Activated naive CD4-positive, alpha-beta T cell treated with anti-CD3 and anti-CD28 coated beads for 36 hours (primary cell): ENCODE measurements around the gene LZTS3. TPM values are rescaled to one million over a fixed set of nuclear protein-coding genes. Genes with fewer than 3 reads are reported as not detected.
"Not testable (repeated sequence)": the region's sequence is repeated elsewhere in the genome, so short reads cannot be mapped to it uniquely, and the experiment has no call there.

Experiments
- CTCF ChIA-PET: fragments of 350-600 bp; sonication (Branson Sonifier 250); formaldehyde crosslinking; loops from one replicate; lab custom pipeline; 2021; ENCODE audit warnings: antibody characterized with exemption; lab: Charles Lee
- DNase-seq: peaks from one replicate; pipeline ENCODE4 v3.0.0-alpha.2; 2020
- H3K27ac Mint-ChIP-seq: one replicate; pipeline ENCODE4 v1.8.0; 2021; ENCODE audit warnings: mild to moderate bottlenecking, mixed read lengths
- H3K27me3 Mint-ChIP-seq: one replicate; pipeline ENCODE4 v1.8.0; 2021; ENCODE audit warnings: low read depth, mixed read lengths
- H3K36me3 Mint-ChIP-seq: one replicate; pipeline ENCODE4 v1.8.0; 2021; ENCODE audit warnings: low read depth, mixed read lengths
- H3K4me1 Mint-ChIP-seq: one replicate; pipeline ENCODE4 v1.8.0; 2021; ENCODE audit warnings: low read depth, mixed read lengths
- H3K4me3 Mint-ChIP-seq: one replicate; pipeline ENCODE4 v1.8.0; 2021; ENCODE audit warnings: mild to moderate bottlenecking, moderate library complexity, mixed read lengths
- H3K9me3 Mint-ChIP-seq: one replicate; pipeline ENCODE4 v1.8.0; 2021; ENCODE audit warnings: mixed read lengths
- intact Hi-C: fragments of 100-400 bp; cut with micrococcal nuclease; formaldehyde crosslinking; loops from one replicate; pipeline ENCODE4 v1.15.1; 2023
- total RNA-seq, 2 experiments: library from RNA; stranded (reverse); gene quantifications; one replicate each; pipeline ENCODE4 v1.2.3, GENCODE V29; 2021

LZTS3 gene
- total RNA-seq, 2 experiments from 2014 or later = 1.2 to 1.4 TPM

- H3K4me3 Mint-ChIP-seq, CTCF ChIA-PET, H3K27ac Mint-ChIP-seq, DNase-seq, H3K27me3 Mint-ChIP-seq, intact Hi-C loops: not testable (repeated sequence)
- Mint-ChIP-seq H3K9me3 (peaks cover 13% of the 10 kb centered on the region), H3K36me3 (peaks cover 36% of the 10 kb centered on the region), H3K4me1 (peaks cover 40% of the 10 kb centered on the region)
Observed at GRCh38 chr20:3124773-3125560, 48.4 kb downstream of the LZTS3 start.

- H3K4me3 Mint-ChIP-seq, DNase-seq, H3K27me3 Mint-ChIP-seq, intact Hi-C loops: not testable (repeated sequence)
- CTCF ChIA-PET = interaction anchor here (0.6 kb wide), 1 partner anchor 9 kb away, joined by 4 read pairs; no protein-coding TSS in a partner anchor
- peaks cover 39% of the 10 kb centered on the region for H3K4me1 Mint-ChIP-seq
- H3K9me3 Mint-ChIP-seq = peaks cover 13% of the 10 kb centered on the region
- H3K27ac Mint-ChIP-seq = peak overlapping the region; percentile 24
- H3K36me3 Mint-ChIP-seq = peaks cover 36% of the 10 kb centered on the region
Observed at GRCh38 chr20:3124163-3124562, 49.2 kb downstream of the LZTS3 start.

- Mint-ChIP-seq H3K4me3 (no peak overlapping the region), H3K4me1 (peaks cover 39% of the 10 kb centered on the region), H3K27me3 (no peaks in the 10 kb centered on the region), H3K9me3 (peaks cover 13% of the 10 kb centered on the region), H3K27ac (peak overlapping the region; percentile 92), H3K36me3 (peaks cover 36% of the 10 kb centered on the region)
- intact Hi-C loops = loop anchor here (1.0 kb wide), 1 partner anchor 34 kb away; no protein-coding TSS in a partner anchor
- DNase-seq = no peak
- CTCF ChIA-PET = interaction anchor here (0.6 kb wide), 1 partner anchor 8 kb away, joined by 4 read pairs; no protein-coding TSS in a partner anchor
Observed at GRCh38 chr20:3123542-3123941, 49.8 kb downstream of the LZTS3 start.

- Mint-ChIP-seq H3K27me3 (no peaks in the 10 kb centered on the region), H3K4me1 (peaks cover 45% of the 10 kb centered on the region), H3K36me3 (peaks cover 36% of the 10 kb centered on the region), H3K27ac (peak overlapping the region; percentile 92), H3K4me3 (no peak overlapping the region), H3K9me3 (peaks cover 13% of the 10 kb centered on the region)
- CTCF ChIA-PET = interaction anchor here (1.0 to 1.3 kb wide), 2 partner anchors 31 to 195 kb away, joined by 3 to 4 read pairs; no protein-coding TSS in a partner anchor
- intact Hi-C loops = no loop called here
- DNase-seq = no peak
Observed at GRCh38 chr20:3121955-3122610, 51.3 kb downstream of the LZTS3 start.

- H3K4me1 Mint-ChIP-seq = peaks cover 45% of the 10 kb centered on the region
- H3K27ac Mint-ChIP-seq = peak overlapping the region; percentile 78
- no peak overlapping the region for H3K4me3 Mint-ChIP-seq
- H3K27me3 Mint-ChIP-seq = no peaks in the 10 kb centered on the region
- intact Hi-C loops = no loop called here
- DNase-seq = no peak
- peaks cover 36% of the 10 kb centered on the region for H3K36me3 Mint-ChIP-seq
- H3K9me3 Mint-ChIP-seq = peaks cover 13% of the 10 kb centered on the region
- CTCF ChIA-PET = interaction anchor here (1.0 to 1.3 kb wide), 2 partner anchors 32 to 195 kb away, joined by 3 to 4 read pairs; no protein-coding TSS in a partner anchor
Observed at GRCh38 chr20:3121271-3121911, 52.0 kb downstream of the LZTS3 start.

GRCh38 chr20:3119044-3119443 lies 54.3 kb downstream of the LZTS3 start:
- CTCF ChIA-PET = interaction anchor here (0.6 to 2.1 kb wide), 7 partner anchors 11 to 55 kb away, joined by 3 to 8 read pairs (median 3); partner anchors contain the start of gene LZTS3

GRCh38 chr20:3117839-3118379 lies 55.4 kb downstream of the LZTS3 start:
- CTCF ChIA-PET = interaction anchor here (0.7 to 4.5 kb wide), 11 partner anchors 12 to 433 kb away, joined by 3 to 28 read pairs (median 4); no protein-coding TSS in a partner anchor
- peaks cover 27% of the 10 kb centered on the region for H3K36me3 Mint-ChIP-seq
- not testable (repeated sequence) for H3K27ac Mint-ChIP-seq

More at GRCh38 chr20:3119044-3119443, 54.3 kb downstream of the LZTS3 start:
- Mint-ChIP-seq H3K36me3 (peaks cover 30% of the 10 kb centered on the region), H3K9me3 (peaks cover 9% of the 10 kb centered on the region), H3K4me1 (peaks cover 48% of the 10 kb centered on the region), H3K27me3 (no peaks in the 10 kb centered on the region), H3K4me3 (no peak overlapping the region), H3K27ac (no peak overlapping the region)
- DNase-seq = no peak
- intact Hi-C loops = loop anchor here (5.0 kb wide), 1 partner anchor 53 kb away; the partner anchor contains the start of gene LZTS3

GRCh38 chr20:3116341-3116740 lies 57.0 kb downstream of the LZTS3 start:
- H3K36me3 Mint-ChIP-seq = peaks cover 11% of the 10 kb centered on the region
- H3K4me1 Mint-ChIP-seq = peaks cover 21% of the 10 kb centered on the region
- H3K4me3 Mint-ChIP-seq = no peak overlapping the region
- intact Hi-C loops = loop anchor here (5.0 kb wide), 1 partner anchor 56 kb away; the partner anchor contains the start of gene LZTS3
- H3K9me3 Mint-ChIP-seq = no peaks in the 10 kb centered on the region
- CTCF ChIA-PET = interaction anchor here (0.7 to 4.5 kb wide), 8 partner anchors 12 to 63 kb away, joined by 3 to 28 read pairs (median 5); no protein-coding TSS in a partner anchor
- H3K27me3 Mint-ChIP-seq = no peaks in the 10 kb centered on the region
- H3K27ac Mint-ChIP-seq = no peak overlapping the region
- DNase-seq = no peak

More at GRCh38 chr20:3117839-3118379, 55.4 kb downstream of the LZTS3 start:
- peak overlapping the region; percentile 12 for H3K4me3 Mint-ChIP-seq
- intact Hi-C loops = loop anchor here (1.0 to 5.0 kb wide), 5 partner anchors 39 to 198 kb away; partner anchors contain the start of genes DDRGK1 and LZTS3
- H3K4me1 Mint-ChIP-seq = peaks cover 37% of the 10 kb centered on the region
- H3K9me3 Mint-ChIP-seq, H3K27me3 Mint-ChIP-seq: not testable (repeated sequence)
- peak; percentile 81 for DNase-seq

- H3K36me3 Mint-ChIP-seq = peaks cover 4% of the 10 kb centered on the region
- CTCF ChIA-PET = interaction anchor here (0.7 to 4.5 kb wide), 13 partner anchors 8 to 76 kb away, joined by 3 to 28 read pairs (median 4); no protein-coding TSS in a partner anchor
- intact Hi-C loops = loop anchor here (1.0 to 5.0 kb wide), 3 partner anchors 46 to 61 kb away; partner anchors contain the start of gene LZTS3
- no peak for DNase-seq
- no peak overlapping the region for H3K4me3 Mint-ChIP-seq
- peaks cover 13% of the 10 kb centered on the region for H3K4me1 Mint-ChIP-seq
- no peaks in the 10 kb centered on the region for H3K27me3 Mint-ChIP-seq
- no peaks in the 10 kb centered on the region for H3K9me3 Mint-ChIP-seq
- H3K27ac Mint-ChIP-seq = no peak overlapping the region
Observed at GRCh38 chr20:3115190-3116107, 57.9 kb downstream of the LZTS3 start.
